HG03066 (cell line): ENCODE data around the gene DBF4.
"Not testable (repeated sequence)": the region's sequence is repeated elsewhere in the genome, so short reads cannot be mapped to it uniquely, and the experiment has no call there.

ENCODE experiments used
- ATAC-seq: cut with Tn5 transposase; IDR thresholded peaks from one replicate; pipeline ENCODE4 v1.9.1; 2021; ENCODE audit warnings: low read depth; ENCODE audit not compliant: unreplicated experiment

DBF4 gene

GRCh38 chr7:87876040-87876868 lies at the start of gene DBF4, which contains the start of gene SLC25A40:
DBF4 (plus strand) TSS chr7:87876493; CDS start chr7:87876733, 240 bp downstream.
SLC25A40 (minus strand) TSS chr7:87876360; CDS start chr7:87858727, 17,633 bp downstream.
- peak; percentile 86 for ATAC-seq

- ATAC-seq = not testable (repeated sequence)
These were observed 47.9 kb upstream of the DBF4 start for GRCh38 chr7:87828383-87828782.

- ATAC-seq = no peak
These were observed 45.2 kb upstream of the DBF4 start for GRCh38 chr7:87831097-87831496.

- no peak for ATAC-seq
These were observed 43.2 kb upstream of the DBF4 start for GRCh38 chr7:87833130-87833529.

- ATAC-seq = no peak
These were observed 38.7 kb upstream of the DBF4 start for GRCh38 chr7:87837597-87837996.

DNA sequence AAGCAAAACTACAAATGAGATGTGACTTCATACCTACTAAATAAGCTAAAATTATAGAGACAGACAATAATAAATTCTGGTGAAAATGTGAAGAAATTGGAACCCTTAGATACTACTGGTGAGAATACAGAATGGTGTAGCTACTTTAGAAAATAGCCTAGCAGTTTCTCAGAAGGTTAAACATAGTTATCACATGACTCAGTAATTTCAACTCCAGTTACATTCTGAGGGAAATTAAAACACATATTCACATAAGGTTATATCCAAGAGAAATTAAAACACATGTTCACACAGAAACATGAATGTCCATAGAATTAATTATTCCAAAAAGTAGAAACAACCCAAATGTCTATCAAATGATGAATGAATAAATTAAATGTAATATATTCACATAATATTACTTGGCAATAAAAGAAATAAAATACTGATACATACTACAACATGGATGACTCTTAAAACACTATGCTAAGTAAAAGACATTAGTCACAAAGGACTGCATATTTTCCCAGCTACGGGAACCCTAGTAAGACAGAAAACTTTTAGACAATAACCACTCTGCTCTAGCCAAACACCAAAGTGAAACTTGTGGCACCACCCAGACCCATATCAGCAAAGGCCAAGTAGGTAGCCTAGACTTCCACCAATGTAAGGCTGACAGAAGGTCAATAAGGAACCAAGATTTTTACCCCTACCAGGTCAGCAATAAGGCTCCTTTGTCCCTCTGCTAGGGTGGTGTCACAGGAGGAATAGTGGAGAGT lies 25.3 kb upstream of the DBF4 start:
- ATAC-seq = no peak

DNA sequence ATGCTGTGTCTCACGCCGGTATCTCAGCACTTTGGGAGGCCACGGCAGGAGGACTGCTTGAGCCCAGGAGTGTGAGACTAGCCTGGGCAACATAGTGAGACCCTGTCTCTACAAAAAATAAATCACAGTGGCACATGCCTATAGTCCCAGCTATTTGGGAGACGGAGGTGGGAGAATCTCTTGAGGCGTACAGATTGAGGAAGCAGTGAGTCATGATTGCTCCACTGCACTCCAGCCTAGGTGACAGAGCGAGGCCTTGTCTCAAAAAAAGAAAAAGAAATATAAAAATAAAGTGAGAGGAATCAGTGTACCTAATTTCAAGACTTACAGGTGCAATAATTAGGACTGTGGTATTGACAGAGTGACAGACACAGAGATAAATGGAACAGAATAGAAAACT lies 24.0 kb upstream of the DBF4 start:
- no peak for ATAC-seq

- ATAC-seq = no peak
These were observed 22.9 kb upstream of the DBF4 start for GRCh38 chr7:87853237-87853864.

DNA sequence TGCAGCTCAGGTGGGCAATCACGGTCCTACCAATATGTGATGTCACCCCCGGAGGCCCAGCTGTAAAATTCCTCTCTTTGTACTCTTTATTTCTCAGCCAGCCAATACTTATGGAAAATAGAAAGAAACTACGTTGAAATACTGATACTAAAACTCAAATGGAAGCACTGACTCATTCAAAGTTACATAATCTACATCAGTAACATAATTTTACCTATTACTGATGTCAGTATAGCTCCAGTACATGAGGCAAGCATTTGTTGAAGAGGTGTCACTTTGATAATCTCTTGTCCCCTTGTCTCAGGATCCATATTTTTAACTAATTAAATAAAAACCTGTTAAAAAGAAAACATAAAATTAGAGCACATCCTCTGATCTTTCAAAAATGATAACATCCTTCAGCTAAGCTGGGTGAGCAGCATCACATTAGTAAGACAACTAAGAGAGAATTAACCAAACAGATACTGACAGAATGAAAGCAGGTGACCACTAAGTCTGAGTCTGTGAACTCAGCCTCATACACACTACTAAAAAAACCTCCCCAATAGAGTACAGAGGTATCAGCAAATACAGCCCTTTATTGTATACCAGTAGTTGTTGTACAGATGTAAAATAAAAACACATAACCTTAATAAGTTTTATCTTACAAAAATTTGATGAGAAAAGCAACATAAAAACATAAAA lies 17.7 kb upstream of the DBF4 start:
- ATAC-seq = no peak

DNA sequence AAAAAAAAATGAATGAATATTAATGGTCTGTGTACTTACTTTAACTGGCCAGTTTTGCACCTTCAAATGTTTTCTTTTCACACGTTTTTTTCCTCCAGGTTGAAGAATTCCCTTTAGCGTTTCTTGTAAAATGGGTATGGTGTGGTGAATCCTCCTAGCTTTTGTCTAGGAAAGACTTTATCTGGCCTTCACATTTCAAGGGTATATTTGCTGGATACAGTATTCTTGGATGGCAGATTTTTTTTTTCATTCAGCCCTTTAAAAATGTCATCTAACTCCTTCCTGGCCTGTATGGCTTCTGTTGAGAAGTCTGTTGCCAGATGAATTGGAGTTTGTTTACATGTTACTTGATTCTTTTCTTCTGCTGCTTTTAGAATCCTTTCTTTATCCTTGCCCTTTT lies 10.2 kb upstream of the DBF4 start:
- ATAC-seq = no peak

DNA sequence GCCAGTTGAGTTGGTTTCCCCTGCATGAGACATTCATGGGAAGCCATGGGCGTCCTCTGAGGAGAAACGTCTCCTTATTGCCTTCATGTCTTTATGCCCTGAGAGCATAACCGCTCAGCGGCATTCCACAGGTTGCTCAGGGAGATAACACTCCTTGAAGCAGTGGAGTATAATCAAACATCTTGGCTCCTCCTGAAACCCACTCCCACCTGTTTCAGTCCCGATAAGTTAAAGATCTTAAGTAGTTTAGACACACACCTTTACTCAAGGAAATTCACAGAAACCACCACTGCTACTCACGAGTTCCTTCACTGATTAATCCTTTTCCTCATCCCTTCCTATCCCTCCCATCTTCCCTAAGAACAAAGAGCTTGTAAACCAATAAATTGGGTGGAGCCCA lies 9.8 kb upstream of the DBF4 start:
- not testable (repeated sequence) for ATAC-seq

- no peak for ATAC-seq
These were observed 5.8 kb upstream of the DBF4 start for GRCh38 chr7:87870471-87870870.

DNA sequence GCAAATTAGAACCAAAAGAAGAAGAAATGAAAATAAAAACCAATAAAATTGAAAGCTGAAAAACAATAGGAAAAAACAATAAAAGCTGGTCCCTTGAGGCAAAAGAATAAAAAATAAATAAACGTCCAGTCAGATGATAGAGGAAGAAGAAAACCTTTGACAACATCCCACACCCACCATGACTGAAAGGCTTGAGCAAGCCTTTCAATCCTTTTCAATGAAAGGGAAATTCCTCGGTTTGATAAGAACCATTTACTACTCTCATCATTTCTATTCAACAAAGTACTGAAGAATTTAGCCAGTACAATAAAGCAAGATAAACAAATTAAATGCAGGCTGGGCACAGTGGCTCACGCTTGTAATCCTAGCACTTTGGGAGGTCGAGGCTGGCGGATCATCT lies 3.9 kb upstream of the DBF4 start:
- ATAC-seq = no peak

- ATAC-seq = not testable (repeated sequence)
These were observed 3.0 kb upstream of the DBF4 start for GRCh38 chr7:87873328-87873727.

GRCh38 chr7:87874066-87874465 lies 2.2 kb upstream of the DBF4 start:
- no peak for ATAC-seq

- peak; percentile 16 for ATAC-seq
These were observed 898 bp upstream of the DBF4 start for GRCh38 chr7:87875151-87876039.

DNA sequence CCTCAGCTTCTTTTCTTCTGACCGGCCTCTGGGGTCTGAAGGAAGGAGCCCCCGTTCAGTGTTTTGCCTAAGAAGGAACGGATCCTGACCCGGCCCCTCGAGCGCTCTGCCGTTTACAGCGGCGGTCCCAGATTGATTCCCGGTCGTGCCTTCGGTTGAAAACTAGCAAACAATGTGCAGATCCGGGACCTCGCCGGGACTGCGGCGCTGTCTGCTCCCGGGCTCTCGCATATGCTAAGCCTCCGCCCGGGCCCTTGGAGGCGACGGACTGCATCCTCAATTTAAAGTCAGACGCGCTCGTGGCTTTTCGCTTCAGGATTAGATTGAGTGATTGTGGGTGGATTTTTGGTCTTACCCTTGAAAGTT lies 559 bp downstream of the DBF4 start:
- ATAC-seq = peak; percentile 11

DNA sequence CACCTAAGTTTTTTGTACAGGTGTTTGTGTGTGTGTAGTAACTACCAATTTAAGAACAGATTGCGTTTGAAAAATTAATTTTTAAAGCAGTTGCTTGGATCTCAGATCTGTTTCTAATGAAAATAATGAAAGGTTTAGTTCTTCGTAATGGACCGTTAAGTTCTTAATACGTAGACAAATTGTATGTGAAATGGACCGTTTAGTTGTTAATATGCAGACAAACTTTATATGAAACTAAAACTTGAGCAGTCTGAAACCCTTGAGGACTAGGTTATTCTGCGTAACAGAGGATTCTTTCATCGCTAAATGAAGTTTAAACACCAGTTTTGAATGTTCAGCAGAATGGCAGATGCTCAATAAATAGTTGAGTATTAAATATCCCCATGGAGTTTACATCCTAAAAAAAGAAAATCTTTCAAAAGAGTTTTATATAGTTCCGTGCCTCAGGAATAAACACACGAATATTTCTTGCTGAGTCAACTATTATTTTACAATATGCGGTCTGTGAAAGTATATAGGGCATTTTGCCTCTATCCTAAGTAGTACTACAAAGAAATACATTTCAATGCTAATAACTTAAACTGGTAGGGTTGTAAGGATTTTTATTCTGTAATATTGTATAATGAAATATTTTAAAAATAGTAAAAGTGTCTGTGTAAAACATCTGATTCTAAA lies 1.2 kb downstream of the DBF4 start:
- no peak for ATAC-seq

GRCh38 chr7:87878208-87878735 lies 2.0 kb downstream of the DBF4 start:
- no peak for ATAC-seq
